Heart left ventricle (tissue), 16 donors: ENCODE measurements around the gene CNTNAP4. TPM values are rescaled to one million over a fixed set of nuclear protein-coding genes. Genes with fewer than 3 reads are reported as not detected.

Source experiments
- ATAC-seq, 4 donors: fragments of 200-7000 bp; cut with Tn5 transposase; one replicate each; pipeline ENCODE4 v1.9.1; 2020 to 2022; ENCODE audit warnings: moderate library complexity in 4 of 4, mild to moderate bottlenecking in 3 of 4, moderate number of reproducible peaks in 1 of 4
- DNase-seq, 5 donors: peaks; one replicate each; pipeline ENCODE4 v3.0.0-alpha.2; 2020
- H3K27ac ChIP-seq, 12 donors: fragments of 200-600 bp; sonication (generic) in 4 of 12; one replicate each; pipeline versions ENCODE4 v1.5.0 to v1.8.0; 2016 to 2022; ENCODE audit warnings: mild to moderate bottlenecking in 2 of 12
- H3K27me3 ChIP-seq, 9 donors: fragments of 200-600 bp; sonication (generic) in 2 of 9; one replicate each; pipeline versions ENCODE4 v1.5.1 to v1.8.0; 2016 to 2022; ENCODE audit warnings: mild to moderate bottlenecking in 3 of 9
- H3K36me3 ChIP-seq, 9 donors: fragments of 200-600 bp; sonication (generic) in 2 of 9; one replicate each; pipeline versions ENCODE4 v1.5.0 to v1.8.0; 2018 to 2022; ENCODE audit warnings: mild to moderate bottlenecking in 2 of 9
- H3K4me1 ChIP-seq, 12 donors: fragments of 200-600 bp; sonication (generic) in 4 of 12; one replicate each; pipeline versions ENCODE4 v1.5.0 to v1.8.0; 2016 to 2022; ENCODE audit warnings: mild to moderate bottlenecking in 3 of 12
- H3K4me3 ChIP-seq, 12 donors: fragments of 200-600 bp; sonication (generic) in 4 of 12; one replicate each; pipeline versions ENCODE4 v1.5.0 to v1.8.0; 2017 to 2022; ENCODE audit warnings: mild to moderate bottlenecking in 9 of 12, moderate library complexity in 4 of 12
- H3K9me3 ChIP-seq, 12 donors: fragments of 200-600 bp; sonication (generic) in 4 of 12; one replicate each; pipeline versions ENCODE4 v1.5.0 to v1.8.0; 2016 to 2022; ENCODE audit warnings: mild to moderate bottlenecking in 1 of 12
- POLR2A ChIP-seq, 2 donors: fragments of 450-650 bp; IDR thresholded peaks; one replicate each; pipeline ENCODE4 v1.6.1; 2017; ENCODE audit warnings: antibody characterized with exemption in 2 of 2, mild to moderate bottlenecking in 2 of 2, moderate library complexity in 2 of 2
- WGBS, 4 donors: extraction: QIAGEN DNeasy Blood & Tissue Kit in 2 of 4; methylation state at CpG; one replicate each; pipeline versions ENCODE4 v1.1.5 to v1.1.7; 2013 to 2018; 5-methylcytosine and 5-hydroxymethylcytosine counted together
- intact Hi-C, 10 donors: fragments of 100-400 bp; cut with DNase I; formaldehyde crosslinking; loops; one replicate each; pipeline versions ENCODE4 v1.11.1 to v1.14.2; 2022
- polyA plus RNA-seq, 2 donors: library from polyadenylated mRNA; stranded (reverse); fragments of 200-250 nt; gene quantifications; one replicate each; pipeline ENCODE4 v1.2.3, GENCODE V29; 2013
- total RNA-seq, 9 donors: library from RNA; depleted of rRNA in 2 of 9; stranded (reverse); fragments of >200 nt in 2 of 9; fragmentation: NEBNext Ultra II Directional in 3 of 9; extraction: Animal tissue kit (Norgen Biotek cat#: 25700) in 3 of 9; gene quantifications; one replicate each; pipeline versions ENCODE4 v1.1.0 to v1.2.4, GENCODE V29; 2016 to 2023
- TF ChIP-seq, protein P1 (sequence below), 12 donors: fragments of 200-600 bp; sonication (generic) in 4 of 12; IDR thresholded peaks; one replicate each; pipeline versions ENCODE4 v1.5.0 to v1.8.0; 2018 to 2022; ENCODE audit warnings: antibody characterized with exemption in 12 of 12, mild to moderate bottlenecking in 5 of 12
- donor health status: ischemic (EF 13 %, LVEDD 7.1; RV severe dilation, severe dysfunction).
- donor health status: healthy with polysubstance abuse.
- donor health status: DM: no; HTN: yes; CAD: no.
- donor health status: DM: no; HTN: no; CAD: no.
- donor health status: ischemic (EF 25% LVEDD 6.9; RV normal size, moderate dysfunction).
- donor health status: ischemic (EF 25% LVEDD 5.7; RV mildly dilated, moderate dysfunction).
- donor health status: healthy.
- donor health status: DM: yes; HTN: yes; CAD: no.
- donor health status: ischemic (EF 35%, LVEDD 5.7; RV mildly dilated, moderate dysfunction).
- donor health status: nonischemic (EF 11% LVEDD 7.7; RV severe dilation, severe dysfunction).
- donor health status: DM: yes; HTN: yes; CAD: no.
- donor health status: PGD.
- donor health status: ischemic (EF 29% LVEDD 5.4; RV normal size, mild dysfunction).
- donor health status: nonischemic (EF 23%, LVEDD 6.1; RV moderate dilation, normal function).

Gene CNTNAP4
- total and polyA plus RNA-seq, 11 donors = not detected

DNA sequence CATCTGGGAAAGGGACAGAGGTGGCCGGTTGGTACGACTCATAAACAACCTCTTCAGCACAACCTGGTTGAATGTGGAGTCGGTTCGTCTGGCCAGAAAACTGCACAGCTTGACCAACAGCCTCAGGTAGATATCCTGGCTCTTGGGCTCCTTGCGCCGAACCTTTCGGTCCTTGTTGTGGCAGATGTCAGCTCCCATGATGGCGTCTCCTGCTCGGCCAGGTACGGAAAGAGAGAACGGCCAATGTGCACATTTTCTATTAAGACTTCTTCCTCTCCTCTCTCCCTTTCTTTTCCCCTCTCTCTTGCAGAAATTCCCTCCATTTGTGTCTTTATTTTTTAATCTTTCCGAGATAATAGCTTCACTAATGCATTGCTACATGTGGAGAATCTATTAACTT lies 41.8 kb upstream of the CNTNAP4 start:
- Histone ChIP-seq H3K27me3 (no peaks in the 10 kb centered on the region), H3K36me3 (no peaks in the 10 kb centered on the region), H3K27ac (no peak overlapping the region), H3K4me3 (no peak overlapping the region), H3K9me3 (no peaks in the 10 kb centered on the region), H3K4me1 (no peaks in the 10 kb centered on the region)
- ATAC-seq = no peak
- TF ChIP-seq, protein P1, sequence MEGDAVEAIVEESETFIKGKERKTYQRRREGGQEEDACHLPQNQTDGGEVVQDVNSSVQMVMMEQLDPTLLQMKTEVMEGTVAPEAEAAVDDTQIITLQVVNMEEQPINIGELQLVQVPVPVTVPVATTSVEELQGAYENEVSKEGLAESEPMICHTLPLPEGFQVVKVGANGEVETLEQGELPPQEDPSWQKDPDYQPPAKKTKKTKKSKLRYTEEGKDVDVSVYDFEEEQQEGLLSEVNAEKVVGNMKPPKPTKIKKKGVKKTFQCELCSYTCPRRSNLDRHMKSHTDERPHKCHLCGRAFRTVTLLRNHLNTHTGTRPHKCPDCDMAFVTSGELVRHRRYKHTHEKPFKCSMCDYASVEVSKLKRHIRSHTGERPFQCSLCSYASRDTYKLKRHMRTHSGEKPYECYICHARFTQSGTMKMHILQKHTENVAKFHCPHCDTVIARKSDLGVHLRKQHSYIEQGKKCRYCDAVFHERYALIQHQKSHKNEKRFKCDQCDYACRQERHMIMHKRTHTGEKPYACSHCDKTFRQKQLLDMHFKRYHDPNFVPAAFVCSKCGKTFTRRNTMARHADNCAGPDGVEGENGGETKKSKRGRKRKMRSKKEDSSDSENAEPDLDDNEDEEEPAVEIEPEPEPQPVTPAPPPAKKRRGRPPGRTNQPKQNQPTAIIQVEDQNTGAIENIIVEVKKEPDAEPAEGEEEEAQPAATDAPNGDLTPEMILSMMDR (IDR thresholded peaks at IDR 0.05) = no peak
- no peak for TF ChIP-seq POLR2A (IDR thresholded peaks at IDR 0.05)
- intact Hi-C loops = no loop called here
- WGBS, 4 donors = 91 to 93% (median 91%) methylated on average over 12 of the region's 12 CpGs
- no peak for DNase-seq

DNA sequence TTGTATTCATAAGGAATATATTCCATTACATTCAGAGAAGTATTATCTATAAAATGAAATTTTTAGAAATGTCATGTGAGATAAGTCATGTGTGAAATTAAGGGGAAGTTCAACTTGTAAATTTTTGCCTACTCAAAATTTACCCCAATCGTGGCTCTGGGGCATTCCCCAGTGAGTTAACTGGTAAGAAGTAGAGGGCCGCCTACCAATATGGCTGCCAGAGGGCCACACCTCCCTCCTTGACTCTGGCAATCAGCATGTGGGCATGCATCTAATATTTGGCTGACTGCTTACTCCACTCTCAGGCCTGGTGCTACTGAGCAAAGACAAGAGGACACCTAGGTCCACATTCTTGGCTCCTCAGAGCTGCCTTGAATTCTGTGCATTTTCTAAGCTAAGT lies 39.7 kb upstream of the CNTNAP4 start:
- H3K4me1 ChIP-seq = no peaks in the 10 kb centered on the region
- ATAC-seq (no peak), DNase-seq (no peak)
- no peak overlapping the region for H3K27ac ChIP-seq
- H3K9me3 ChIP-seq = no peaks in the 10 kb centered on the region
- no peaks in the 10 kb centered on the region for H3K36me3 ChIP-seq
- H3K4me3 ChIP-seq = no peak overlapping the region
- TF ChIP-seq, protein P1 (IDR thresholded peaks at IDR 0.05) = no peak
- TF ChIP-seq POLR2A (IDR thresholded peaks at IDR 0.05) = no peak
- no peaks in the 10 kb centered on the region for H3K27me3 ChIP-seq
- WGBS, 4 donors = 43 to 65% (median 53%) methylated on average over 2 of the region's 2 CpGs
- intact Hi-C loops = no loop called here

DNA sequence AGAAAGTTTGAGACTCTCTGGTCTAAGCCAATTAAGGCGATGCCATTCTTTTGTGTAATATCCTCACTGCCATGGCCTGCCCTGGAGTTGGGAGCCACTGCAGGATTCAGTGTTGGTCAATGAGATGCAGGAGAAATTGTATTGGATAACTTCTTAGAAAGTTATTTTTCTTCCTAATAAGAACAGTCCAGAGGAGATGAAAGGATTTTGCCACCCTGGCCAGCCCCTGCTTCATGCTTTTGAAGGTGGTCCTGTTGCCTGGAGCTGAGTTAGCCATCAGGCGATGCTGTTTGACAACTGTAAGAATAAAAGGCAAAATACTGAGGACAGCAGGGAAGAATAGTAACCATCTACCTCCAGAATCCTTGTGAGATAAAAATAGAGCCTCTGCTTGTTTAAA lies 35.4 kb upstream of the CNTNAP4 start:
- H3K4me3 ChIP-seq = no peak overlapping the region
- intact Hi-C loops = no loop called here
- H3K27me3 ChIP-seq = no peaks in the 10 kb centered on the region
- no peak for ATAC-seq
- TF ChIP-seq, protein P1 (IDR thresholded peaks at IDR 0.05) = no peak
- TF ChIP-seq POLR2A (IDR thresholded peaks at IDR 0.05) = no peak
- no peaks in the 10 kb centered on the region for H3K9me3 ChIP-seq
- H3K4me1 ChIP-seq = no peaks in the 10 kb centered on the region
- H3K27ac ChIP-seq = no peak overlapping the region
- no peak for DNase-seq
- WGBS, 4 donors = 80 to 91% (median 88%) methylated on average over 2 of the region's 2 CpGs
- no peaks in the 10 kb centered on the region for H3K36me3 ChIP-seq

DNA sequence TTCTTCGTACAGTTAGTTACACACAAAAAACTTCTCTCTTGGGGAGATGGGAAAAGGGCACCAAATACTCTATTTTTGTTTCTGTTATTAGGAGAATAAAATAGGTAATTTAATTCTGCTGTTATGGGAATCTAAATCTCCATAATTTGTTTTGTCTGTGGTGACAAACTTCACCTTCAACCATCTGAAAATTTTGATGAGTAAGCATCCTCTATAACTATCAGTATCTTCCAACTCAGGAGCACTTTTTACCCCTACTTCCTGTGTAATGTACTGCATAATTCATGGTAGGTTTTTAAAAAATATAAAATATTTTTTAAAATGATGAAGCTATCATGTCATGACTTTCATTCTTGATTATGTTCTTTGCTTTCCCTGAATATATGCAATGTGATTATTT lies 33.6 kb upstream of the CNTNAP4 start:
- Histone ChIP-seq H3K9me3 (peaks cover 0 to 6% (median 0%) of the 10 kb centered on the region in 12 donors), H3K4me1 (no peaks in the 10 kb centered on the region), H3K36me3 (no peaks in the 10 kb centered on the region), H3K27me3 (no peaks in the 10 kb centered on the region), H3K27ac (no peak overlapping the region), H3K4me3 (no peak overlapping the region)
- intact Hi-C loops = no loop called here
- TF ChIP-seq, protein P1 (IDR thresholded peaks at IDR 0.05) = no peak
- no peak for TF ChIP-seq POLR2A (IDR thresholded peaks at IDR 0.05)
- WGBS, 4 donors = 82 to 87% (median 85%) methylated on average over 1 of the region's 1 CpG
- DNase-seq (no peak), ATAC-seq (no peak)
